Fibroblast of lung (primary cell): Measurements from ENCODE around the gene PDZRN4. TPM values are rescaled to one million over a fixed set of nuclear protein-coding genes. Genes with fewer than 3 reads are reported as not detected.

ENCODE experiments used
- DNase-seq, 2 donors: peaks; one replicate each; pipeline versions ENCODE4 v3.0.0 to v3.0.0-alpha.2; 2010; ENCODE audit warnings: low read depth in 2 of 2
- H2AFZ ChIP-seq: 2 replicates; pipeline ENCODE4 v1.5.1; 2012; ENCODE audit warnings: low read length, control low read depth, inconsistent platforms
- H3K27ac ChIP-seq: 2 replicates; pipeline ENCODE4 v1.5.1; 2011; ENCODE audit warnings: low read length, control low read depth; ENCODE audit not compliant: insufficient read depth
- H3K27me3 ChIP-seq: 2 replicates; pipeline ENCODE4 v1.5.1; 2011; ENCODE audit warnings: mild to moderate bottlenecking, low read length; ENCODE audit not compliant: control insufficient read depth, insufficient read depth
- H3K36me3 ChIP-seq: 2 replicates; pipeline ENCODE4 v1.5.1; 2011; ENCODE audit warnings: low read length; ENCODE audit not compliant: control insufficient read depth, insufficient read depth
- H3K4me1 ChIP-seq: 2 replicates; pipeline ENCODE4 v1.5.1; 2011; ENCODE audit warnings: low read length; ENCODE audit not compliant: control insufficient read depth, insufficient read depth; ENCODE audit errors: extremely low read depth
- H3K4me2 ChIP-seq: 2 replicates; pipeline ENCODE4 v1.5.1; 2011; ENCODE audit warnings: low read length, control low read depth; ENCODE audit not compliant: insufficient read depth; ENCODE audit errors: extremely low read depth
- H3K4me3 ChIP-seq, 4 experiments: fragments of 200-600 bp in 1 of 4; sonication (generic) in 1 of 4; replicated peaks in 1 of 4; 2 replicates each; pipeline ENCODE4 v1.5.1; 2011 to 2016; ENCODE audit warnings: low read length in 4 of 4, low read depth in 3 of 4, mild to moderate bottlenecking in 3 of 4, control low read depth in 2 of 4, inconsistent platforms in 1 of 4, mixed read lengths in 1 of 4; ENCODE audit not compliant: insufficient read depth in 1 of 4; ENCODE audit errors: control extremely low read depth in 1 of 4
- H3K79me2 ChIP-seq: 2 replicates; pipeline ENCODE4 v1.5.1; 2012; ENCODE audit warnings: mild to moderate bottlenecking, low read length, inconsistent platforms; ENCODE audit not compliant: control insufficient read depth, insufficient read depth
- H3K9ac ChIP-seq: 2 replicates; pipeline ENCODE4 v1.5.1; 2011; ENCODE audit warnings: mild to moderate bottlenecking, low read length, control low read depth; ENCODE audit not compliant: insufficient read depth
- H3K9me3 ChIP-seq: 2 replicates; pipeline ENCODE4 v1.5.1; 2012; ENCODE audit warnings: low read depth, low read length; ENCODE audit not compliant: control insufficient read depth, insufficient read depth
- H4K20me1 ChIP-seq: 2 replicates; pipeline ENCODE4 v1.5.1; 2011; ENCODE audit warnings: low read length; ENCODE audit not compliant: control insufficient read depth, insufficient read depth; ENCODE audit errors: extremely low read depth
- CTCF ChIP-seq, 2 donors: IDR thresholded peaks in 1 of 2; conservative IDR thresholded peaks in 1 of 2; 1 replicate in 1 of 2; 2 replicates in 1 of 2; pipeline ENCODE4 v1.5.1; 2011 to 2012; ENCODE audit warnings: low read length in 2 of 2, control low read depth in 1 of 2, inconsistent platforms in 1 of 2, low read depth in 1 of 2, mild to moderate bottlenecking in 1 of 2
- EZH2 ChIP-seq: IDR thresholded peaks from 2 replicates; pipeline ENCODE4 v1.5.1; 2012; ENCODE audit warnings: low read length, control low read depth, mild to moderate bottlenecking; ENCODE audit errors: missing control alignments
- polyA plus RNA-seq, 2 donors: library from polyadenylated mRNA; depleted of rRNA in 1 of 2; stranded (reverse) in 1 of 2; unstranded in 1 of 2; fragments of >200 nt; gene quantifications; 2 replicates each; pipeline ENCODE4 v1.2.1, GENCODE V29; 2011 to 2012; ENCODE audit warnings: missing spikeins in 1 of 2
- total RNA-seq: library from RNA; depleted of rRNA; stranded (reverse); fragments of >200 nt; gene quantifications from 2 replicates; pipeline ENCODE4 v1.2.1, GENCODE V29; 2014

PDZRN4 gene
- total and polyA plus RNA-seq, 2 donors (not counting 1 experiment from before 2014, with no cell fraction given), result not detected

GRCh38 chr12:41548926-41549325 is 360.8 kb downstream of the PDZRN4 start:
- Histone ChIP-seq H2AFZ (no peak overlapping the region), H3K4me3 (no peak overlapping the region), H3K4me1 (no peaks in the 10 kb centered on the region), H3K27me3 (no peaks in the 10 kb centered on the region), H3K9me3 (no peaks in the 10 kb centered on the region), H3K79me2 (no peaks in the 10 kb centered on the region), H3K4me2 (no peak overlapping the region), H3K9ac (no peak overlapping the region), H3K27ac (no peak overlapping the region), H3K36me3 (no peaks in the 10 kb centered on the region), H4K20me1 (no peaks in the 10 kb centered on the region)
- TF ChIP-seq EZH2 (no peak), CTCF (conservative IDR thresholded peaks at IDR 0.05 in 1 of 2, IDR thresholded peaks at IDR 0.05 in 1 of 2; ENCODE audit: low read depth in 1 of 2, low read length in 2 of 2) (no peak)
- no peak for DNase-seq

GRCh38 chr12:41552588-41552987 is 364.5 kb downstream of the PDZRN4 start:
- no peak overlapping the region for H3K4me2 ChIP-seq
- H3K9ac ChIP-seq, result no peak overlapping the region
- no peaks in the 10 kb centered on the region for H3K79me2 ChIP-seq

GRCh38 chr12:41556176-41556575 is 368.1 kb downstream of the PDZRN4 start:
- no peak for DNase-seq
- no peak for TF ChIP-seq CTCF (conservative IDR thresholded peaks at IDR 0.05 in 1 of 2, IDR thresholded peaks at IDR 0.05 in 1 of 2; ENCODE audit: low read depth in 1 of 2, low read length in 2 of 2)
- TF ChIP-seq EZH2, result no peak
- no peaks in the 10 kb centered on the region for H3K79me2 ChIP-seq
- H3K36me3 ChIP-seq, result no peaks in the 10 kb centered on the region
- H3K4me2 ChIP-seq, result no peak overlapping the region
- no peak overlapping the region for H3K4me3 ChIP-seq
- no peaks in the 10 kb centered on the region for H4K20me1 ChIP-seq
- H3K9me3 ChIP-seq, result no peaks in the 10 kb centered on the region
- H3K27me3 ChIP-seq, result no peaks in the 10 kb centered on the region
- H3K4me1 ChIP-seq, result no peaks in the 10 kb centered on the region
- no peak overlapping the region for H3K27ac ChIP-seq
- no peak overlapping the region for H3K9ac ChIP-seq
- no peak overlapping the region for H2AFZ ChIP-seq

More at GRCh38 chr12:41552588-41552987, 364.5 kb downstream of the PDZRN4 start:
- no peaks in the 10 kb centered on the region for H3K9me3 ChIP-seq
- no peaks in the 10 kb centered on the region for H3K27me3 ChIP-seq
- peak in 1 of 2 donors; percentile 54 for DNase-seq
- no peak for TF ChIP-seq EZH2
- TF ChIP-seq CTCF (conservative IDR thresholded peaks at IDR 0.05 in 1 of 2, IDR thresholded peaks at IDR 0.05 in 1 of 2; ENCODE audit: low read depth in 1 of 2, low read length in 2 of 2), result no peak
- H3K36me3 ChIP-seq, result no peaks in the 10 kb centered on the region
- no peak overlapping the region for H3K27ac ChIP-seq
- H4K20me1 ChIP-seq, result no peaks in the 10 kb centered on the region
- H3K4me1 ChIP-seq, result no peaks in the 10 kb centered on the region
- H3K4me3 ChIP-seq, result no peak overlapping the region
- no peak overlapping the region for H2AFZ ChIP-seq
